HepG2 (cell line): ENCODE results near the gene VAV2. TPM values are rescaled to one million over a fixed set of nuclear protein-coding genes. Genes with fewer than 3 reads are reported as not detected.

Experiments used
- ERF ChIP-seq: IDR thresholded peaks from 2 replicates; pipeline ENCODE4 v1.6.1; 2018; ENCODE audit warnings: missing biosample characterization, missing genetic modification reagents
- HINFP ChIP-seq: sonication (generic); formaldehyde crosslinking; IDR thresholded peaks from 2 replicates; pipeline ENCODE4 v1.4.0; 2020; ENCODE audit warnings: low read depth, mild to moderate bottlenecking, missing genetic modification reagents
- HOXA5 ChIP-seq: sonication (generic); formaldehyde crosslinking; IDR thresholded peaks from 2 replicates; pipeline ENCODE4 v1.4.0; 2020; ENCODE audit warnings: missing genetic modification reagents
- MXD3 ChIP-seq: IDR thresholded peaks from 2 replicates; pipeline ENCODE4 v1.6.1; 2016; ENCODE audit warnings: mild to moderate bottlenecking, missing biosample characterization, missing genetic modification reagents
- PBX3 ChIP-seq: sonication (generic); formaldehyde crosslinking; IDR thresholded peaks from 2 replicates; pipeline ENCODE4 v1.8.1; 2023; ENCODE audit warnings: missing genetic modification reagents, inconsistent platforms, borderline replicate concordance
- SMC3 ChIP-seq: IDR thresholded peaks from 2 replicates; pipeline ENCODE4 v1.6.1; 2011; ENCODE audit warnings: low read length, improper control_type of control experiment
- TRIM24 ChIP-seq: sonication (generic); formaldehyde crosslinking; IDR thresholded peaks from 2 replicates; pipeline ENCODE4 v1.8.0; 2022; ENCODE audit warnings: mild to moderate bottlenecking, missing genetic modification reagents
- YEATS4 ChIP-seq: sonication (generic); formaldehyde crosslinking; IDR thresholded peaks from 2 replicates; pipeline ENCODE4 v1.4.0; 2020; ENCODE audit warnings: missing genetic modification reagents, borderline replicate concordance
- ZNF205 ChIP-seq: IDR thresholded peaks from 2 replicates; pipeline ENCODE4 v1.6.1; 2018; ENCODE audit warnings: missing biosample characterization, missing genetic modification reagents
- ZNF276 ChIP-seq: sonication (generic); formaldehyde crosslinking; IDR thresholded peaks from 2 replicates; pipeline ENCODE4 v1.4.0; 2020; ENCODE audit warnings: mild to moderate bottlenecking, low read depth, missing genetic modification reagents
- ZXDC ChIP-seq: sonication (generic); formaldehyde crosslinking; IDR thresholded peaks from 2 replicates; pipeline ENCODE4 v1.5.0; 2020; ENCODE audit warnings: mild to moderate bottlenecking, missing genetic modification reagents
- polyA plus RNA-seq, 8 experiments: library from polyadenylated mRNA; depleted of rRNA in 3 of 8; stranded (reverse) in 7 of 8; unstranded in 1 of 8; fragments of >200 nt; fragmentation: Illumina TruSeq in 4 of 8; extraction: Trizol in 4 of 8; gene quantifications; 2 replicates each; pipeline versions ENCODE4 v1.2.1 to v1.2.3, GENCODE V29; 2011 to 2016; ENCODE audit warnings: low read depth in 4 of 8, missing spikeins in 1 of 8, mixed read lengths in 1 of 8; ENCODE audit not compliant: insufficient read depth in 1 of 8
- total RNA-seq, 5 experiments: library from RNA; depleted of rRNA; stranded (reverse); fragments of >200 nt; fragmentation: Illumina TruSeq; extraction: Trizol; gene quantifications; 2 replicates each; pipeline ENCODE4 v1.2.3, GENCODE V29; 2016; ENCODE audit warnings: low read depth in 1 of 5
- TF ChIP-seq, protein P1 (sequence below): fragments of 450-650 bp; IDR thresholded peaks from 2 replicates; pipeline ENCODE4 v1.6.1; 2017; ENCODE audit warnings: mild to moderate bottlenecking
- TF ChIP-seq, protein P2 (sequence below): IDR thresholded peaks from 2 replicates; pipeline ENCODE4 v1.6.1; 2016; ENCODE audit warnings: mild to moderate bottlenecking
- TF ChIP-seq, protein P3 (sequence below): sonication (generic); formaldehyde crosslinking; IDR thresholded peaks from 2 replicates; pipeline ENCODE4 v1.5.1; 2020; ENCODE audit warnings: missing genetic modification reagents, mild to moderate bottlenecking, borderline replicate concordance

The VAV2 gene
- total and polyA plus RNA-seq, 2 of the 13 experiments (the other 11 are each of a cell fraction or from before 2014, with no cell fraction given) = 22.5 to 22.9 TPM

- TF ChIP-seq, protein P1, sequence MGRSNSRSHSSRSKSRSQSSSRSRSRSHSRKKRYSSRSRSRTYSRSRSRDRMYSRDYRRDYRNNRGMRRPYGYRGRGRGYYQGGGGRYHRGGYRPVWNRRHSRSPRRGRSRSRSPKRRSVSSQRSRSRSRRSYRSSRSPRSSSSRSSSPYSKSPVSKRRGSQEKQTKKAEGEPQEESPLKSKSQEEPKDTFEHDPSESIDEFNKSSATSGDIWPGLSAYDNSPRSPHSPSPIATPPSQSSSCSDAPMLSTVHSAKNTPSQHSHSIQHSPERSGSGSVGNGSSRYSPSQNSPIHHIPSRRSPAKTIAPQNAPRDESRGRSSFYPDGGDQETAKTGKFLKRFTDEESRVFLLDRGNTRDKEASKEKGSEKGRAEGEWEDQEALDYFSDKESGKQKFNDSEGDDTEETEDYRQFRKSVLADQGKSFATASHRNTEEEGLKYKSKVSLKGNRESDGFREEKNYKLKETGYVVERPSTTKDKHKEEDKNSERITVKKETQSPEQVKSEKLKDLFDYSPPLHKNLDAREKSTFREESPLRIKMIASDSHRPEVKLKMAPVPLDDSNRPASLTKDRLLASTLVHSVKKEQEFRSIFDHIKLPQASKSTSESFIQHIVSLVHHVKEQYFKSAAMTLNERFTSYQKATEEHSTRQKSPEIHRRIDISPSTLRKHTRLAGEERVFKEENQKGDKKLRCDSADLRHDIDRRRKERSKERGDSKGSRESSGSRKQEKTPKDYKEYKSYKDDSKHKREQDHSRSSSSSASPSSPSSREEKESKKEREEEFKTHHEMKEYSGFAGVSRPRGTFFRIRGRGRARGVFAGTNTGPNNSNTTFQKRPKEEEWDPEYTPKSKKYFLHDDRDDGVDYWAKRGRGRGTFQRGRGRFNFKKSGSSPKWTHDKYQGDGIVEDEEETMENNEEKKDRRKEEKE = no peak
- TF ChIP-seq ZNF205 (CRISPR knock-in tag) (0 out of 2 replicates have a peak, but pooled peaks have one; percentile 22), PBX3 (CRISPR knock-in tag) (no peak), ERF (CRISPR knock-in tag) (peak; percentile 53; the same call in 1 of the 2 replicates), ZNF276 (no peak), TRIM24 (no peak), ZXDC (CRISPR knock-in tag) (no peak), MXD3 (CRISPR knock-in tag) (no peak), HOXA5 (CRISPR knock-in tag) (no peak), HINFP (0 out of 2 replicates have a peak, but pooled peaks have one; percentile 52), YEATS4 (CRISPR knock-in tag) (no peak; the same call in 1 of the 2 replicates), SMC3 (no peak)
- TF ChIP-seq, protein P2, sequence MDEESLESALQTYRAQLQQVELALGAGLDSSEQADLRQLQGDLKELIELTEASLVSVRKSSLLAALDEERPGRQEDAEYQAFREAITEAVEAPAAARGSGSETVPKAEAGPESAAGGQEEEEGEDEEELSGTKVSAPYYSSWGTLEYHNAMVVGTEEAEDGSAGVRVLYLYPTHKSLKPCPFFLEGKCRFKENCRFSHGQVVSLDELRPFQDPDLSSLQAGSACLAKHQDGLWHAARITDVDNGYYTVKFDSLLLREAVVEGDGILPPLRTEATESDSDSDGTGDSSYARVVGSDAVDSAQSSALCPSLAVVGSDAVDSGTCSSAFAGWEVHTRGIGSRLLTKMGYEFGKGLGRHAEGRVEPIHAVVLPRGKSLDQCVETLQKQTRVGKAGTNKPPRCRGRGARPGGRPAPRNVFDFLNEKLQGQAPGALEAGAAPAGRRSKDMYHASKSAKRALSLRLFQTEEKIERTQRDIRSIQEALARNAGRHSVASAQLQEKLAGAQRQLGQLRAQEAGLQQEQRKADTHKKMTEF (CRISPR knock-in tag) = no peak
- TF ChIP-seq, protein P3, sequence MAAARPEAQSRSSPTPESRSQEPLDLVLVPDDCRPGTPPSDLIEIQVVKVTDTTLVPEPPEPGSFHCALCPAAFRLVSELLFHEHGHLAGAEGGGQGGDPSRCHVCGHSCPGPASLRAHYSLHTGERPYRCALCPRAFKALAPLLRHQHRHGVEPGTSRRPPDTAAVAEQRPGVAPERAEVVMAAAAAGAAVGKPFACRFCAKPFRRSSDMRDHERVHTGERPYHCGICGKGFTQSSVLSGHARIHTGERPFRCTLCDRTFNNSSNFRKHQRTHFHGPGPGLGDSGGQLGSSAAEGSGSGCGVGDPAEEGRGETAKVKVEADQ (CRISPR knock-in tag) = no peak
Measured at GRCh38 chr9:133788819-133789717, 203.1 kb downstream of the VAV2 start (continued).
